IPS-18c (cell line): ENCODE measurements around the gene MYO1D.

Source experiments
- H3K4me3 ChIP-seq: 2 replicates; pipeline ENCODE4 v1.7.0; 2013; ENCODE audit warnings: low read depth, mild to moderate bottlenecking, low read length, moderate library complexity; ENCODE audit not compliant: insufficient read depth
- H3K9me3 ChIP-seq: one replicate; pipeline ENCODE4 v1.6.1; 2013; ENCODE audit warnings: mild to moderate bottlenecking, low read length, moderate library complexity; ENCODE audit not compliant: control insufficient read depth, insufficient read depth

The MYO1D gene

GRCh38 chr17:32570081-32570396 is 306.9 kb downstream of the MYO1D start:
- Histone ChIP-seq H3K9me3 (no peaks in the 10 kb centered on the region), H3K4me3 (no peak overlapping the region)

DNA sequence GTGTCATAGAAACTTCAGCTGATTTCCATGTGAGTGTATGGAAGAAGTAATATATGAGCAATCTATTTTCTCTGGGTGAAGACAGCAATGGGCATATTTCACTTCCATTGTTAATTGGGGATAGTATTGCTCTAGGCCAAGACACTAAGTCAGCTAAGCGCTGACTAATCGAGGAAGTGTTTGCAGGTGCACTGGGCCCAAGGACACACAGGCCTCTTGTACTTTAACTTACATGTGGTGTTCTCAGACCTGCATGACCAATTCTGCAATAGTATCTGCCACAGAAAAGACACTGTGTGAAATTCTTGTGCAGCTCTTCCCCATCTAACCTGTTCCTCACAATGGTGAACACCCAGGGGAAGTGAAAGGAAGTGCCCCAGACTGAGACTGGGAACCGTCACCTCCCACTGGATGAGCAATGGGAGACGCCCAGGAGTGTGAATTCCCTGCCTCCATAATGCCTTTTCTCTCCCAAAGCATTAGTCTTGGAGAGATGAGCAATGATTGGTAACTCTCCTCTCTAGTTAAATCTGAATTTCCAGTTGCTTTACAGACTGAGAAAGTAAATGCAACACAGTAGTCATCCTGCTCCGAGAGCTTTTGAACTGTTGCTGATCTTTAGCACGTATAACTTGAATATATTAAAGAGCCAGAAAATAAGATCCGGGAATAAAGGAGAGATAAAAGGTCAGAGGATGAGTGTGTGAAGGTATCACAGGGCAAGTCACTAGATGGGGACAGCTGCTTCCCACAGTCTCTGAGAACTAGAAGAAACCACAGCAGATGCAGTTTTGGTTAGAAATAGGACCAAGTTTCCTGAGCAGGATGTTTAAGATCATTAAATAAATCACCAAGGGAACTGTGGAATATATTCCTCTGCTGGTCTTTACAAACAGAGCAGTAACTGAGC is 307.5 kb downstream of the MYO1D start:
- H3K9me3 ChIP-seq = no peaks in the 10 kb centered on the region
- no peak overlapping the region for H3K4me3 ChIP-seq

GRCh38 chr17:32568705-32569104 is 308.2 kb downstream of the MYO1D start:
- Histone ChIP-seq H3K4me3 (no peak overlapping the region), H3K9me3 (no peaks in the 10 kb centered on the region)

DNA sequence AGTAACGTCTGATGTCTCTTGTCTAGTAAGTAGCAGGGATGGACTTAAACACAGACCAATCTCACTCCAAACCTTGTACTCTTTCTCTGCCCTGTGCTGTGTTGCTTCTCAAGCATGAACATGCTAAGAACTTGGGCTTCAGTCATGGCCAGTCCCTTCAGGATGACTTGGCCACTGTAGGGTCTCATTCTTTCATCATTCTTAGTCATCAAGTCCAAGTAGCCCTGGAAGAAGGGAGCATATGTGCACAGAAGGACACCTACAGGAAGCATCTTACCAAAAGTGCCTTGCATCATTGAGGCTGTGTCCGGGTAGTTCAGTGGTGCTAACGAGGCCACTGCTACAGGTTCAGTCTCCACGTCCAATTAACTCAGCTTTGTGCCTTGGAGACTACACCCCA is 309.4 kb downstream of the MYO1D start:
- no peaks in the 10 kb centered on the region for H3K9me3 ChIP-seq
- no peak overlapping the region for H3K4me3 ChIP-seq

DNA sequence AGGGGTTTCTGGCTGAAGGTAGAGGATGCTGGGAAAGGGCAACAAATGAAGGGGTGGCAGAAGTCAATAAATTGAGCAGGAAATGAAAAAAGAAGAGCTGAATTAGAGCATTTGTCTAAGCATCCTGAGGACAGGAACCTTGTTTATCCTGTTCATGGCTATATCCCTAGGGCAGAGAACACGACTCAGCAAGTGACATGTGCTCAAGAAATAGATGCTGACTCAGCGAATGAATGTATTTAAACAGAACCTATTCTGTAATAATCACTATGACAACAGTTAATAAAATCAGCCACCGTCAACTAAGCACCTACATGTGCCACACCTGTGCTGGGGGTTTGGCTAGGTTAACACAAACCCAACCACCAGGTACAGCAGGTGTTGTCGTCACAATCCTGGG is 309.8 kb downstream of the MYO1D start:
- no peak overlapping the region for H3K4me3 ChIP-seq
- no peaks in the 10 kb centered on the region for H3K9me3 ChIP-seq

- Histone ChIP-seq H3K9me3 (no peaks in the 10 kb centered on the region), H3K4me3 (no peak overlapping the region)
Observed at GRCh38 chr17:32566303-32566702, 310.6 kb downstream of the MYO1D start.

- no peaks in the 10 kb centered on the region for H3K9me3 ChIP-seq
- H3K4me3 ChIP-seq = no peak overlapping the region
Observed at GRCh38 chr17:32565401-32565800, 311.5 kb downstream of the MYO1D start.

DNA sequence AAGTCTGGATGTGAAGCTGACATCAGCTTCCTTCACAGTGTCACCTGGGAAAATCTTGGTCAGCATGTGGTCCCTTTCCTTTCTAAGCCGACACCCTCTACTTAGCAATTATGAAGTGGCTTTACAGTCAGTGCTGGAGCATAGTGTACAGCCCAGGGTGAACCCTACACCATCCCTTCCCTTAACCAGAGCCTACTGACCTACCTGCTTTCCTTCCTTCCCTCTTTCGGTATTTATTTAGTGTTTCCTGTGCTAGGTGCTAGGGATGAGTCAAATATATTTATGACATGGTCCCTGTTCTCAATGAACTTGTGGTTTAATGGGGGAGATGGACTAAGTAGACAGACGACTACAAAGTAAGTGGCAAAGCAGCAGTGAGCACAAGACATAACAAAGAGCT is 312.6 kb downstream of the MYO1D start:
- Histone ChIP-seq H3K9me3 (no peaks in the 10 kb centered on the region), H3K4me3 (no peak overlapping the region)

- H3K9me3 ChIP-seq = no peaks in the 10 kb centered on the region
Observed at GRCh38 chr17:32563583-32563982, 313.3 kb downstream of the MYO1D start.

DNA sequence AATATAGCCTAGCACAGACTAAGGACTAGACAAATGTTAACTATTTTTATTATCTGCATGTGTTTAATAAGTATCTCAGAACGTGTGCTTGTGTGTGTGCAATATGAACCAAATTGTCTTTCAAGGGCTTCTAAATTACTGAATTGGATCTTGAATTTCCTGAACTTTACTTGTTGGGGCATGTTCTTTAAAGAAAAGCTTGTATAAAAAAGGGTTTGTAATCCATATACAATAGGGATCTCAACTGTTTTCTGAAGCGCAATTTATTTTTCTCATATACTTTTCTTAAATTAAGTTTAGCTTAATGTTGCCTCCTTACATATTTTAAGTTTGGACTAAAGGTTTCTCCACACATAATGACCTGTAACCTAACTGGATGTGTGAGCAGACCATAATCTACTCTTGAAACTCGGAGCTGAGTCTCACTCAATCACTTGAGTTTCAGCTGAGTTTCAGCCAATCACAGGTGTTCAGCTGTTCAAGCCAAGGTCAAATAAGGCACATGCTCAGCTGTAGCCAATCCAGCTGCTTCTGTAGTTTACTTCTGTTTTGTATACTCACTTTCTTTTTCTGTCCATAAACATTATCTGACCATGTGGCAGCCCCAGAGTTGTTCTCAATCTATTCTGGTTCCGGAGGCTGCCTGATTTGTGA is 317.8 kb downstream of the MYO1D start:
- H3K4me3 ChIP-seq = no peak overlapping the region
- H3K9me3 ChIP-seq = no peaks in the 10 kb centered on the region

More at GRCh38 chr17:32563583-32563982, 313.3 kb downstream of the MYO1D start:
- no peak overlapping the region for H3K4me3 ChIP-seq

DNA sequence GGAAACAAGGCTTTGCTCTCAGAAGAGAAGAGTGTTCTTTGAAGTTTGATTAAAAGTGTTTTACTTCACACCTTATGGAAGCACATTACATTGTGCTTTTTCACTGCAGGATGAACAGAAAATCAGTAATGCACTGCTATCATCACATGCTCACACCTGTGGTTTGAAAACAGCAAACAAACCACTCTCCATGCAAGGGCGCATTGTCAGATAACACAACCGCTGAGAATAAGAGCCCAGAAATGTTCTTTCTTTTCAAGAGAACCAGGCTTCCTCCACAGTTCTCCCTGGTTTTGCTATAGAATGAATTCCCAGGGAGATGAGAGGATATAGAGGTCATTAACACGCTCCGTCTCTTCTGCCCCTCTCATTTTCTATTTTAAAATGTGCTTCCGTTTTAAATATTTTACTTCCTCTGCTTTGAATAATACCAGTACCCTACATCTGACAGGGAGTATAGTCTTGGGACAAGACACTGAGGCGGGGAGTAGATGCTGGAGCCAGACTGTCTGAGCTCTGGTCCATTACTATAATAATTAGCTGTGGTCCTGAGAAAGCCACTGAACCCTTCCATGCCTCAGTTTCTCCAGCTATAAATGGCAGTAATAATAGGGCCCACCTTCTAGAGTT is 318.5 kb downstream of the MYO1D start:
- Histone ChIP-seq H3K9me3 (no peaks in the 10 kb centered on the region), H3K4me3 (no peak overlapping the region)

- H3K9me3 ChIP-seq = no peaks in the 10 kb centered on the region
- no peak overlapping the region for H3K4me3 ChIP-seq
Observed at GRCh38 chr17:32555611-32556310, 321.2 kb downstream of the MYO1D start.

GRCh38 chr17:32553168-32553567 is 323.8 kb downstream of the MYO1D start:
- Histone ChIP-seq H3K4me3 (no peak overlapping the region), H3K9me3 (no peaks in the 10 kb centered on the region)

GRCh38 chr17:32552280-32552679 is 324.6 kb downstream of the MYO1D start:
- Histone ChIP-seq H3K9me3 (no peaks in the 10 kb centered on the region), H3K4me3 (no peak overlapping the region)

DNA sequence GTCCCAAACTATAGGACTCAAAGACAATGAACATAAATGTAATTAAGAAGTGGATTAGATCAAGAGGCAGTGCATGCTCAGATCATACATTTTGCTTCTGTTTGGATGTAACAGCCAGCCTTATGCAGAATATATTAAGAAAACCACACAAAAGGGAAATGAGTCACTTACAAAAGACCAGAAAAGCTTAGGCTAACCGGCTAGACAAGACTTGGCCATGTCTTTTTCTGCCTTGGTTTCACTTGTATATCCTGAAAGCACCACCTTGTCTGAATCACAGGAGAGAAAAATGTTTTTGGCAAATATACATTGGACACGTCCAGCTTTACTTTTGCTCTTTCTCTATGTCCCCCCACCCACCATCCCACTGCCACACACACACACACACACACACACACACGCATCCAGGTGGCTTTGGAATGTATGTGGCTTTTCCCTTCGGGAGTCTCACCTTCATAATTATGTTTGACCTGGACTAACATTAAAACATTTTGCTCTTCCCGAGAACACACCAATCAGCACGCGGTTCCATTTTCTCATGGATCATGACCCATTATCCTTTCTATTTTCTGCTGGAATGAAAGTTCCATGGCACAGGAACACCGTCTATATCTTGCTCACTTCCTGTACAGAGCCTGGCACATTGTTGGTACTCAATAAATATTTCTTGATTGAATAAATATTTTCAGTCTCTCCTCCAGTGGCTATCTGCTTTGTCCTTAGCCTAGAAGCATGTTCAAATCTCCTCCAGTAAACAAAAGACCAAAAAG is 325.6 kb downstream of the MYO1D start:
- Histone ChIP-seq H3K4me3 (no peak overlapping the region), H3K9me3 (no peaks in the 10 kb centered on the region)

GRCh38 chr17:32549559-32549958 is 327.4 kb downstream of the MYO1D start:
- no peaks in the 10 kb centered on the region for H3K9me3 ChIP-seq

DNA sequence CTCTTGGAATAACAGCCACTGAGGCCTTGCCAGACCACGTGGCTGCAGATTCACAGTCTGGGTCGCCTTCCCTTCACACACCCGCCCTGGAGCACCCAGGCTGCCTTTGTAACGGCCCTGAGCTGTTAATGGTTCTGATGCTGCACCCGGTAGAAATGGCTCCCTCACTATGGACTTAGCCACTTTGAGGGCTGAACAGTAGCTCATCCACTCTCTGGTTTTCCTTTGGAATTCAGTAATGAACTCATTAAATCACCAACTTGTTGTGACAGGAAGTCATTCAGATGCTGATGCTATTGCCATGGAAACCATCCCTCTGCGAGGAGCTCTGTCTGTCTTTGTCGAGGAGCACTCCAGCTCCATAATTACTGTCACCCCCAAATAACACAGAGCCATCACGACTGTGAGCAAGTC is 330.9 kb downstream of the MYO1D start:
- Histone ChIP-seq H3K9me3 (no peaks in the 10 kb centered on the region), H3K4me3 (no peak overlapping the region)

More at GRCh38 chr17:32549559-32549958, 327.4 kb downstream of the MYO1D start:
- no peak overlapping the region for H3K4me3 ChIP-seq
